PC-9 (cell line): Measurements from ENCODE around the gene RNF31.

ENCODE experiments used
- CTCF ChIP-seq: fragments of 200-600 bp; sonication (generic); conservative IDR thresholded peaks from 2 replicates; pipeline ENCODE4 v1.6.1; 2017; ENCODE audit warnings: mixed run types, antibody characterized with exemption, mild to moderate bottlenecking, moderate library complexity
- EZH2 ChIP-seq: fragments of 200-600 bp; sonication (generic); IDR thresholded peaks from 2 replicates; pipeline ENCODE4 v1.8.0; 2017; ENCODE audit warnings: antibody characterized with exemption, low read depth

- TF ChIP-seq CTCF, result no peak
- TF ChIP-seq EZH2, result no peak
Measured at GRCh38 chr14:24139272-24139934, 7.9 kb upstream of the RNF31 start.
